T-helper 1 cell treated with Interleukin-12 subunit alpha and Interleukin-12 subunit beta and Interleukin-4 antibody, amounts not matched to agents 30 μg/mL and 1 μg/mL, for 36 hours (primary cell): ENCODE measurements around the gene ALDH9A1.
"Not testable (repeated sequence)": the region's sequence is repeated elsewhere in the genome, so short reads cannot be mapped to it uniquely, and the experiment has no call there.

Experiments
- H3K27ac Mint-ChIP-seq: one replicate; pipeline ENCODE4 v1.8.0; 2021; ENCODE audit warnings: mild to moderate bottlenecking, mixed read lengths
- H3K27me3 Mint-ChIP-seq: one replicate; pipeline ENCODE4 v1.8.0; 2021; ENCODE audit warnings: low read depth, mixed read lengths
- H3K36me3 Mint-ChIP-seq: one replicate; pipeline ENCODE4 v1.8.0; 2021; ENCODE audit warnings: low read depth, mixed read lengths
- H3K4me1 Mint-ChIP-seq: one replicate; pipeline ENCODE4 v1.8.0; 2021; ENCODE audit warnings: low read depth, mixed read lengths
- H3K4me3 Mint-ChIP-seq: one replicate; pipeline ENCODE4 v1.8.0; 2021; ENCODE audit warnings: mild to moderate bottlenecking, moderate library complexity, mixed read lengths
- H3K9me3 Mint-ChIP-seq: one replicate; pipeline ENCODE4 v1.8.0; 2021; ENCODE audit warnings: mixed read lengths

The ALDH9A1 gene

GRCh38 chr1:165697881-165698760, at the start of gene ALDH9A1:
TSS of gene ALDH9A1 (minus strand) at chr1:165698562. CDS start at chr1:165698558, 4 bp downstream.
- H3K27ac Mint-ChIP-seq: peak within 1 kb of the TSS; percentile 98
- no peaks in the 10 kb centered on the region for H3K27me3 Mint-ChIP-seq
- peaks cover 16% of the 10 kb centered on the region for H3K36me3 Mint-ChIP-seq
- peak within 1 kb of the TSS; percentile 98 for H3K4me3 Mint-ChIP-seq
- H3K4me1 Mint-ChIP-seq: peaks cover 23% of the 10 kb centered on the region
- no peaks in the 10 kb centered on the region for H3K9me3 Mint-ChIP-seq

GRCh38 chr1:165747632-165748447, 49.5 kb upstream of the ALDH9A1 start:
- Mint-ChIP-seq H3K27me3 (no peaks in the 10 kb centered on the region), H3K9me3 (no peaks in the 10 kb centered on the region), H3K36me3 (peaks cover 18% of the 10 kb centered on the region), H3K27ac (no peak overlapping the region), H3K4me1 (no peaks in the 10 kb centered on the region), H3K4me3 (no peak overlapping the region)

- not testable (repeated sequence) for H3K4me3 Mint-ChIP-seq, H3K9me3 Mint-ChIP-seq
Measured at GRCh38 chr1:165744913-165745312, 46.6 kb upstream of the ALDH9A1 start.

GRCh38 chr1:165742194-165742593, 43.8 kb upstream of the ALDH9A1 start:
- H3K9me3 Mint-ChIP-seq: no peaks in the 10 kb centered on the region
- H3K36me3 Mint-ChIP-seq: peaks cover 39% of the 10 kb centered on the region

More at GRCh38 chr1:165744913-165745312, 46.6 kb upstream of the ALDH9A1 start:
- H3K36me3 Mint-ChIP-seq: peaks cover 38% of the 10 kb centered on the region
- not testable (repeated sequence) for H3K4me1 Mint-ChIP-seq, H3K27ac Mint-ChIP-seq, H3K27me3 Mint-ChIP-seq

GRCh38 chr1:165738794-165739193, 40.4 kb upstream of the ALDH9A1 start:
- Mint-ChIP-seq H3K4me1 (peaks cover 7% of the 10 kb centered on the region), H3K9me3 (no peaks in the 10 kb centered on the region), H3K27ac (no peak overlapping the region), H3K4me3 (no peak overlapping the region), H3K36me3 (peaks cover 39% of the 10 kb centered on the region), H3K27me3 (no peaks in the 10 kb centered on the region)

More at GRCh38 chr1:165742194-165742593, 43.8 kb upstream of the ALDH9A1 start:
- no peak overlapping the region for H3K27ac Mint-ChIP-seq
- no peak overlapping the region for H3K4me3 Mint-ChIP-seq
- H3K4me1 Mint-ChIP-seq: peaks cover 4% of the 10 kb centered on the region
- H3K27me3 Mint-ChIP-seq: no peaks in the 10 kb centered on the region

- H3K9me3 Mint-ChIP-seq: no peaks in the 10 kb centered on the region
- no peak overlapping the region for H3K4me3 Mint-ChIP-seq
- peaks cover 7% of the 10 kb centered on the region for H3K4me1 Mint-ChIP-seq
- no peak overlapping the region for H3K27ac Mint-ChIP-seq
- peaks cover 30% of the 10 kb centered on the region for H3K36me3 Mint-ChIP-seq
- no peaks in the 10 kb centered on the region for H3K27me3 Mint-ChIP-seq
Measured at GRCh38 chr1:165737196-165737595, 38.8 kb upstream of the ALDH9A1 start.

GRCh38 chr1:165734906-165735305, 36.5 kb upstream of the ALDH9A1 start:
- H3K9me3 Mint-ChIP-seq: no peaks in the 10 kb centered on the region
- H3K27ac Mint-ChIP-seq: no peak overlapping the region
- no peak overlapping the region for H3K4me3 Mint-ChIP-seq
- no peaks in the 10 kb centered on the region for H3K27me3 Mint-ChIP-seq
- peaks cover 13% of the 10 kb centered on the region for H3K36me3 Mint-ChIP-seq
- peaks cover 5% of the 10 kb centered on the region for H3K4me1 Mint-ChIP-seq

GRCh38 chr1:165726841-165727240, 28.5 kb upstream of the ALDH9A1 start:
- H3K4me3 Mint-ChIP-seq: no peak overlapping the region
- no peaks in the 10 kb centered on the region for H3K27me3 Mint-ChIP-seq
- H3K9me3 Mint-ChIP-seq: no peaks in the 10 kb centered on the region
- peaks cover 19% of the 10 kb centered on the region for H3K36me3 Mint-ChIP-seq
- no peaks in the 10 kb centered on the region for H3K4me1 Mint-ChIP-seq
- no peak overlapping the region for H3K27ac Mint-ChIP-seq

- Mint-ChIP-seq H3K27ac (no peak overlapping the region), H3K36me3 (peaks cover 19% of the 10 kb centered on the region), H3K4me3 (no peak overlapping the region), H3K27me3 (no peaks in the 10 kb centered on the region), H3K9me3 (no peaks in the 10 kb centered on the region), H3K4me1 (no peaks in the 10 kb centered on the region)
Measured at GRCh38 chr1:165726169-165726568, 27.8 kb upstream of the ALDH9A1 start.

GRCh38 chr1:165717918-165718515, 19.7 kb upstream of the ALDH9A1 start:
- no peak overlapping the region for H3K4me3 Mint-ChIP-seq
- peaks cover 4% of the 10 kb centered on the region for H3K27me3 Mint-ChIP-seq
- H3K4me1 Mint-ChIP-seq: no peaks in the 10 kb centered on the region
- H3K36me3 Mint-ChIP-seq: no peaks in the 10 kb centered on the region
- no peak overlapping the region for H3K27ac Mint-ChIP-seq
- no peaks in the 10 kb centered on the region for H3K9me3 Mint-ChIP-seq

GRCh38 chr1:165716265-165717051, 18.1 kb upstream of the ALDH9A1 start:
- not testable (repeated sequence) for H3K27ac Mint-ChIP-seq, H3K4me3 Mint-ChIP-seq

GRCh38 chr1:165712764-165713163, 14.4 kb upstream of the ALDH9A1 start:
- Mint-ChIP-seq H3K4me1 (no peaks in the 10 kb centered on the region), H3K4me3 (no peak overlapping the region), H3K27me3 (peaks cover 17% of the 10 kb centered on the region), H3K36me3 (no peaks in the 10 kb centered on the region), H3K27ac (no peak overlapping the region), H3K9me3 (no peaks in the 10 kb centered on the region)

More at GRCh38 chr1:165716265-165717051, 18.1 kb upstream of the ALDH9A1 start:
- not testable (repeated sequence) for H3K36me3 Mint-ChIP-seq, H3K9me3 Mint-ChIP-seq, H3K27me3 Mint-ChIP-seq, H3K4me1 Mint-ChIP-seq

GRCh38 chr1:165707984-165708706, 9.8 kb upstream of the ALDH9A1 start:
- Mint-ChIP-seq H3K27ac (no peak overlapping the region), H3K36me3 (no peaks in the 10 kb centered on the region)

More at GRCh38 chr1:165707984-165708706, 9.8 kb upstream of the ALDH9A1 start:
- no peak overlapping the region for H3K4me3 Mint-ChIP-seq
- no peaks in the 10 kb centered on the region for H3K9me3 Mint-ChIP-seq
- peaks cover 28% of the 10 kb centered on the region for H3K27me3 Mint-ChIP-seq
- no peaks in the 10 kb centered on the region for H3K4me1 Mint-ChIP-seq
